ENCODE measurements around the gene ANKRD27. TPM values are rescaled to one million over a fixed set of nuclear protein-coding genes. Genes with fewer than 3 reads are reported as not detected.

ANKRD27 gene
- total and polyA plus RNA-seq, 10 of the 15 experiments (the other 5 are each of a cell fraction or from before 2014, with no cell fraction given): 2.8 to 49.9 (median 28.5) TPM

DNA sequence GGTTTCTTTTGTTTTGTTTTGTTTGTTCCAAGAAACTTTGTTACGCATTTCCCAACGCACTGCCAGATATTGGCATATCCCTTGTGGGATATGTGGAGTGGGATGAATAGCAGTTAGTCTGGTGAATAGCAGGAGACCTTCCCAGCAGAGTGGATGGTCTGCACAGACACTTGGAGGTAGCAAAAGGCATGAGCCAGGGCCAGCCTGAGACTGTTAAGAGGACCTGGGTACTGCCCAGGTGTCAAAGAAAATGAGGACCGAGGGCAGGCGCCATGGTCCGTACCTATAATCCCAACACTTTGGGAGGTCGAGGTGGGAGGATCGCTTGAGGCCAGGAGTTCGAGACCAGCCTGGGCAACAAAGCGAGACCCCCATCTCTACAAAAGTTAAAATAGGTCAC, 107.5 kb downstream of the ANKRD27 start:
- ChIA-PET POLR2A (no interaction called here), RAD21 (ENCODE audit: unreplicated experiment) (no interaction called here), SMC1A (ENCODE audit: uncharacterized antibody, unreplicated experiment) (interaction anchor here (0.6 kb wide), 1 partner anchor 273 kb away, joined by 3 read pairs; no protein-coding TSS in a partner anchor), CTCF (interaction anchor here (0.7 to 1.0 kb wide), 2 partner anchors 228 to 617 kb away, joined by 4 to 5 read pairs; no protein-coding TSS in a partner anchor)
- no peaks in the 10 kb centered on the region for H3K27me3 ChIP-seq (replicated peaks in 1 of 2; ENCODE audit: control insufficient read depth in 2 of 2, insufficient read depth in 2 of 2, low read length in 1 of 2)
- no peak overlapping the region for H3K9ac ChIP-seq (ENCODE audit: control insufficient read depth, insufficient read depth, low read length)
- BruUV-seq (replicated peaks): no TSS peak
- in situ Hi-C loops (cut with MboI): loop anchor here (5.0 to 10.0 kb wide), 2 partner anchors 223 to 1900 kb away; partner anchors contain the start of gene ZNF507
- H3K27ac ChIP-seq (ENCODE audit: control insufficient read depth, insufficient read depth): no peak overlapping the region
- DNase-seq (ENCODE audit: low read depth, low spot score): no peak
- no peak overlapping the region for H3K4me2 ChIP-seq (ENCODE audit: control insufficient read depth, insufficient read depth)
- no peak for FAIRE-seq
- no peaks in the 10 kb centered on the region for H3K79me2 ChIP-seq (ENCODE audit: control insufficient read depth, insufficient read depth, low read length)
- no peaks in the 10 kb centered on the region for H3K36me3 ChIP-seq (ENCODE audit: control insufficient read depth in 2 of 2, insufficient read depth in 2 of 2, low read length in 1 of 2)
- no peak overlapping the region for H2AFZ ChIP-seq (ENCODE audit: control insufficient read depth, low read depth, low read length)
- no peaks in the 10 kb centered on the region for H3K4me1 ChIP-seq (ENCODE audit: control insufficient read depth, insufficient read depth, low read length)
- no peaks in the 10 kb centered on the region for H4K20me1 ChIP-seq (ENCODE audit: control insufficient read depth, insufficient read depth)
- intact Hi-C loops (cut with micrococcal nuclease; ENCODE audit: unreplicated experiment): no loop called here
- 50% methylated on average over 9 of the region's 9 CpGs for WGBS (ENCODE audit: insufficient coverage, insufficient replicate concordance, low lambda C conversion rate, missing lambda C conversion rate)
- no peak for ATAC-seq
- H3K4me3 ChIP-seq: no peak overlapping the region
- no peaks in the 10 kb centered on the region for H3K9me3 ChIP-seq (replicated peaks; ENCODE audit: control insufficient read depth, insufficient read depth, low read length)
- TF ChIP-seq, protein P1, sequence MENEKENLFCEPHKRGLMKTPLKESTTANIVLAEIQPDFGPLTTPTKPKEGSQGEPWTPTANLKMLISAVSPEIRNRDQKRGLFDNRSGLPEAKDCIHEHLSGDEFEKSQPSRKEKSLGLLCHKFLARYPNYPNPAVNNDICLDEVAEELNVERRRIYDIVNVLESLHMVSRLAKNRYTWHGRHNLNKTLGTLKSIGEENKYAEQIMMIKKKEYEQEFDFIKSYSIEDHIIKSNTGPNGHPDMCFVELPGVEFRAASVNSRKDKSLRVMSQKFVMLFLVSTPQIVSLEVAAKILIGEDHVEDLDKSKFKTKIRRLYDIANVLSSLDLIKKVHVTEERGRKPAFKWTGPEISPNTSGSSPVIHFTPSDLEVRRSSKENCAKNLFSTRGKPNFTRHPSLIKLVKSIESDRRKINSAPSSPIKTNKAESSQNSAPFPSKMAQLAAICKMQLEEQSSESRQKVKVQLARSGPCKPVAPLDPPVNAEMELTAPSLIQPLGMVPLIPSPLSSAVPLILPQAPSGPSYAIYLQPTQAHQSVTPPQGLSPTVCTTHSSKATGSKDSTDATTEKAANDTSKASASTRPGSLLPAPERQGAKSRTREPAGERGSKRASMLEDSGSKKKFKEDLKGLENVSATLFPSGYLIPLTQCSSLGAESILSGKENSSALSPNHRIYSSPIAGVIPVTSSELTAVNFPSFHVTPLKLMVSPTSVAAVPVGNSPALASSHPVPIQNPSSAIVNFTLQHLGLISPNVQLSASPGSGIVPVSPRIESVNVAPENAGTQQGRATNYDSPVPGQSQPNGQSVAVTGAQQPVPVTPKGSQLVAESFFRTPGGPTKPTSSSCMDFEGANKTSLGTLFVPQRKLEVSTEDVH (IDR thresholded peaks at IDR 0.05; ENCODE audit: low read depth, partially characterized antibody): no peak
- TF ChIP-seq, protein P2, sequence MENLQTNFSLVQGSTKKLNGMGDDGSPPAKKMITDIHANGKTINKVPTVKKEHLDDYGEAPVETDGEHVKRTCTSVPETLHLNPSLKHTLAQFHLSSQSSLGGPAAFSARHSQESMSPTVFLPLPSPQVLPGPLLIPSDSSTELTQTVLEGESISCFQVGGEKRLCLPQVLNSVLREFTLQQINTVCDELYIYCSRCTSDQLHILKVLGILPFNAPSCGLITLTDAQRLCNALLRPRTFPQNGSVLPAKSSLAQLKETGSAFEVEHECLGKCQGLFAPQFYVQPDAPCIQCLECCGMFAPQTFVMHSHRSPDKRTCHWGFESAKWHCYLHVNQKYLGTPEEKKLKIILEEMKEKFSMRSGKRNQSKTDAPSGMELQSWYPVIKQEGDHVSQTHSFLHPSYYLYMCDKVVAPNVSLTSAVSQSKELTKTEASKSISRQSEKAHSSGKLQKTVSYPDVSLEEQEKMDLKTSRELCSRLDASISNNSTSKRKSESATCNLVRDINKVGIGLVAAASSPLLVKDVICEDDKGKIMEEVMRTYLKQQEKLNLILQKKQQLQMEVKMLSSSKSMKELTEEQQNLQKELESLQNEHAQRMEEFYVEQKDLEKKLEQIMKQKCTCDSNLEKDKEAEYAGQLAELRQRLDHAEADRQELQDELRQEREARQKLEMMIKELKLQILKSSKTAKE (IDR thresholded peaks at IDR 0.05; ENCODE audit: low read depth, poor library complexity, severe bottlenecking): no peak
- TF ChIP-seq, protein P3, sequence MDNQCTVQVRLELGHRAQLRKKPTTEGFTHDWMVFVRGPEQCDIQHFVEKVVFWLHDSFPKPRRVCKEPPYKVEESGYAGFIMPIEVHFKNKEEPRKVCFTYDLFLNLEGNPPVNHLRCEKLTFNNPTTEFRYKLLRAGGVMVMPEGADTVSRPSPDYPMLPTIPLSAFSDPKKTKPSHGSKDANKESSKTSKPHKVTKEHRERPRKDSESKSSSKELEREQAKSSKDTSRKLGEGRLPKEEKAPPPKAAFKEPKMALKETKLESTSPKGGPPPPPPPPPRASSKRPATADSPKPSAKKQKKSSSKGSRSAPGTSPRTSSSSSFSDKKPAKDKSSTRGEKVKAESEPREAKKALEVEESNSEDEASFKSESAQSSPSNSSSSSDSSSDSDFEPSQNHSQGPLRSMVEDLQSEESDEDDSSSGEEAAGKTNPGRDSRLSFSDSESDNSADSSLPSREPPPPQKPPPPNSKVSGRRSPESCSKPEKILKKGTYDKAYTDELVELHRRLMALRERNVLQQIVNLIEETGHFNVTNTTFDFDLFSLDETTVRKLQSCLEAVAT (IDR thresholded peaks at IDR 0.05): no peak
- TF ChIP-seq STAT1 (conservative IDR thresholded peaks at IDR 0.05) (no peak), KDM1A (IDR thresholded peaks at IDR 0.05; ENCODE audit: borderline replicate concordance) (no peak), RBBP5 (conservative IDR thresholded peaks at IDR 0.05) (no peak), LARP7 (IDR thresholded peaks at IDR 0.05) (no peak), SMAD5 (IDR thresholded peaks at IDR 0.05; ENCODE audit: low read depth) (no peak), PAX8 (IDR thresholded peaks at IDR 0.05) (no peak), SMAD1 (IDR thresholded peaks at IDR 0.05; ENCODE audit: low read depth, partially characterized antibody) (no peak), BACH1 (IDR thresholded peaks at IDR 0.05; ENCODE audit: borderline replicate concordance) (no peak), ZNF592 (IDR thresholded peaks at IDR 0.05) (no peak), NFYA (IDR thresholded peaks at IDR 0.05; ENCODE audit: borderline replicate concordance, low read depth, low read length) (no peak), POLR2A (IDR thresholded peaks at IDR 0.05; ENCODE audit: low read depth, low read length) (no peak)
- TF ChIP-seq, protein P4, sequence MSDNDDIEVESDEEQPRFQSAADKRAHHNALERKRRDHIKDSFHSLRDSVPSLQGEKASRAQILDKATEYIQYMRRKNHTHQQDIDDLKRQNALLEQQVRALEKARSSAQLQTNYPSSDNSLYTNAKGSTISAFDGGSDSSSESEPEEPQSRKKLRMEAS (IDR thresholded peaks at IDR 0.05; ENCODE audit: low read depth, low read length): no peak

All from GM12878 (cell line).